B cell (primary cell): Measurements from ENCODE around the gene LURAP1L.

Experiments
- CTCF ChIP-seq: fragments of 200-600 bp; IDR thresholded peaks from one replicate; pipeline ENCODE4 v1.8.0; 2022; ENCODE audit warnings: antibody characterized with exemption, mild to moderate bottlenecking
- EZH2 ChIP-seq: IDR thresholded peaks from 2 replicates; pipeline ENCODE4 v1.6.1; 2012; ENCODE audit warnings: borderline replicate concordance, low read depth, mild to moderate bottlenecking, moderate library complexity, low read length; ENCODE audit not compliant: insufficient read depth, poor library complexity, severe bottlenecking

GRCh38 chr9:12748954-12749353 lies 25.9 kb upstream of the LURAP1L start:
- no peak for TF ChIP-seq CTCF
- no peak for TF ChIP-seq EZH2
